GM20431 (cell line): ENCODE results near the gene ACVR1B.

ENCODE experiments used
- in situ Hi-C: fragments of 300-500 bp; cut with MseI, MboI; formaldehyde crosslinking; loops from one replicate; pipeline ENCODE4 v1.15.0; 2020; ENCODE audit warnings: low sequenced_read_pairs; ENCODE audit not compliant: unreplicated experiment

The ACVR1B gene

GRCh38 chr12:51992246-51992645 is 40.7 kb downstream of the ACVR1B start:
- in situ Hi-C loops, result loop anchor here (25.0 kb wide), 1 partner anchor 105 kb away; the partner anchor contains the start of gene ANKRD33

- in situ Hi-C loops, result loop anchor here (25.0 kb wide), 1 partner anchor 107 kb away; the partner anchor contains the start of gene ANKRD33
Observed at GRCh38 chr12:51994539-51994820, 43.0 kb downstream of the ACVR1B start.

- in situ Hi-C loops, result loop anchor here (25.0 kb wide), 1 partner anchor 108 kb away; the partner anchor contains the start of gene ANKRD33
Observed at GRCh38 chr12:51994959-51995358, 43.5 kb downstream of the ACVR1B start.

- in situ Hi-C loops, result loop anchor here (25.0 kb wide), 1 partner anchor 110 kb away; the partner anchor contains the start of gene ANKRD33
Observed at GRCh38 chr12:51997136-51997535, 45.6 kb downstream of the ACVR1B start.

GRCh38 chr12:52003016-52003550 is 51.6 kb downstream of the ACVR1B start:
- in situ Hi-C loops, result no loop called here

- in situ Hi-C loops, result no loop called here
Observed at GRCh38 chr12:52003591-52003990, 52.1 kb downstream of the ACVR1B start.

- in situ Hi-C loops, result no loop called here
Observed at GRCh38 chr12:52004042-52004648, 52.6 kb downstream of the ACVR1B start.

- in situ Hi-C loops, result no loop called here
Observed at GRCh38 chr12:52005218-52005902, 53.9 kb downstream of the ACVR1B start.

- in situ Hi-C loops, result no loop called here
Observed at GRCh38 chr12:52005903-52006703, 54.6 kb downstream of the ACVR1B start.

- in situ Hi-C loops, result no loop called here
Observed at GRCh38 chr12:52006726-52007157, 55.2 kb downstream of the ACVR1B start, which contains the start of gene TAMALIN. TSS of gene TAMALIN (plus strand) at chr12:52006946. CDS start at chr12:52007020, 74 bp downstream.

- in situ Hi-C loops, result no loop called here
Observed at GRCh38 chr12:52007158-52007921, 55.8 kb downstream of the ACVR1B start.

GRCh38 chr12:52007982-52008510 is 56.5 kb downstream of the ACVR1B start:
- in situ Hi-C loops, result no loop called here

GRCh38 chr12:52009081-52009751 is 57.7 kb downstream of the ACVR1B start:
- in situ Hi-C loops, result no loop called here

GRCh38 chr12:52010152-52010622 is 58.7 kb downstream of the ACVR1B start:
- in situ Hi-C loops, result no loop called here

GRCh38 chr12:52010692-52011601 is 59.4 kb downstream of the ACVR1B start:
- in situ Hi-C loops, result no loop called here

- in situ Hi-C loops, result no loop called here
Observed at GRCh38 chr12:52011602-52012214, 60.2 kb downstream of the ACVR1B start.

GRCh38 chr12:52013626-52014310 is 62.3 kb downstream of the ACVR1B start:
- in situ Hi-C loops, result no loop called here
